GM12874 (cell line): ENCODE data around the gene DHX57.

ENCODE experiments used
- TF ChIP-seq, protein P1 (sequence below): IDR thresholded peaks from 2 replicates; pipeline ENCODE4 v1.5.1; 2011; ENCODE audit warnings: low read depth, mild to moderate bottlenecking, control low read depth, low read length, moderate library complexity; ENCODE audit not compliant: insufficient read depth

DHX57 gene

DNA sequence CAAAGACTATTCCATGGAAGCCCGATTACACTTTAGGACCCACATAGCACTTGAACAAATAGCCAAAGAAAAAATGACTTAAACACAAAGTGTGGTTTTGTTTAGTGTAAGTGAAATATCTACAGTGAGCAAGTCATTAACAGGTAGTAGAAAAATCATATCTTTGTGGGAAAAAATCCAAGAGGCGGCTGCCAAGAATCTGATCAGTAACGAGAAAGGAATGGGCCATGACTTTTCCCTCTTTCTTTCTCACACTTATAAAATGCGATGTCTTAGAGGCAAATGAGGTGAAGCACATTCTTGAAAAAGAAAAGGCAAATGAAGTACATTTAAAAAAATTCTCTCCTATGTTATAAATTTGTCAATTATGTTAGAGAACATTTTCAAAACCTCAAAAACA is 110.6 kb downstream of the DHX57 start:
- TF ChIP-seq, protein P1, sequence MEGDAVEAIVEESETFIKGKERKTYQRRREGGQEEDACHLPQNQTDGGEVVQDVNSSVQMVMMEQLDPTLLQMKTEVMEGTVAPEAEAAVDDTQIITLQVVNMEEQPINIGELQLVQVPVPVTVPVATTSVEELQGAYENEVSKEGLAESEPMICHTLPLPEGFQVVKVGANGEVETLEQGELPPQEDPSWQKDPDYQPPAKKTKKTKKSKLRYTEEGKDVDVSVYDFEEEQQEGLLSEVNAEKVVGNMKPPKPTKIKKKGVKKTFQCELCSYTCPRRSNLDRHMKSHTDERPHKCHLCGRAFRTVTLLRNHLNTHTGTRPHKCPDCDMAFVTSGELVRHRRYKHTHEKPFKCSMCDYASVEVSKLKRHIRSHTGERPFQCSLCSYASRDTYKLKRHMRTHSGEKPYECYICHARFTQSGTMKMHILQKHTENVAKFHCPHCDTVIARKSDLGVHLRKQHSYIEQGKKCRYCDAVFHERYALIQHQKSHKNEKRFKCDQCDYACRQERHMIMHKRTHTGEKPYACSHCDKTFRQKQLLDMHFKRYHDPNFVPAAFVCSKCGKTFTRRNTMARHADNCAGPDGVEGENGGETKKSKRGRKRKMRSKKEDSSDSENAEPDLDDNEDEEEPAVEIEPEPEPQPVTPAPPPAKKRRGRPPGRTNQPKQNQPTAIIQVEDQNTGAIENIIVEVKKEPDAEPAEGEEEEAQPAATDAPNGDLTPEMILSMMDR = no peak

DNA sequence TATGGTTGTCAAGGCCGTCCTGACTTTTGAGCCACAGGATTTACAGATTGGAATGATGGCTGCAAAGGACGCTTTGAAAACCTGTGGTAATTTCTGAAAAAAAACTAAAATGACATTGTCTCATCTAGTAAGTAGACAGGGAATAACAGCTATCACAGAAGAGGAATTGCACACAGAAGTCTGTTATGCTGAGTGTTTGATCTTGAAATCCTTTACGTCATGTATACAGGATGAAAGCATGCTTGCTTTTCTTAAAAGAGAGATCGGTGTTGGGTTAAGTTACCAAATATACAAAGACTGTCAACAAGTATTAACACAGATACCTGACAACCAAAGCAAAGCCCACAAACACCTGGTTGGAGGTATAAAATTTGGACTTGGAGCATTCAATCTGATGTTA is 112.0 kb downstream of the DHX57 start:
- TF ChIP-seq, protein P1 = no peak

DNA sequence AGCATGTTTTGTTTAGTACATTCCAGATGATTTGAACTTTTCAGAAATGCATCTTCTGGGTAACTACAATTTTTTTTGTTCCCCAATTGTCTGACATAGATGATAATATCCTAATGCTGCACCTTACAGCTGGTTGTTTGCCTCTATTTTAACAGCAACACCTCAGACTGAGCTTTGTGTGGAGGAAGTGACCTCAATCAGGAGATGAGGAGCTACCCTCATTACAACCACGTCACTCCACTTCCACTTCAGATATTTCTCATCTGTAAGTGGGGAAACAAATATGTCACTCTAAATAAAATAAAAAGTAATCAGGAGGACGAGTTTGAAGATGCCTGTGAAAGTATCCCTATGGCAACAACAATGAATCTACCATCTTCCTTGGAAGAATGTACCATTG is 112.5 kb downstream of the DHX57 start:
- TF ChIP-seq, protein P1 = no peak

DNA sequence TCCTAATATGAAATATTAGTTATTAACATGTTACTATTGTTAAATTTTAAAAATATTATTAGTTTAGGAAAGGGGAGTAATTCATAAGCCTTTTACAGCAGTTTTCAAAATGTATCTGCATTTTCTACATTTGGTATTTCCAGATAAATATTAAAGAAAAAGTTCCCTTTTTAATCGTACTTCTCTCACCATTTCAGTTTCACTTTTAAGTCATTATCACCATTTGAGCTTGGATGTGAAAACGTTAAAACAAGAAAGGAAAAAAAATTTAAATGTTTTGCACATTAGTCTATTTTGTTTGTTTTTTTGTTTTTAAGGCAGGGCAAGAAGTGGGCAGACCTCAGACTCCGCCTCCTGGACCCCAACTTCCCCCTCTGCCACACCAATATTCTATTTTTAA is 121.2 kb downstream of the DHX57 start:
- TF ChIP-seq, protein P1 = no peak

DNA sequence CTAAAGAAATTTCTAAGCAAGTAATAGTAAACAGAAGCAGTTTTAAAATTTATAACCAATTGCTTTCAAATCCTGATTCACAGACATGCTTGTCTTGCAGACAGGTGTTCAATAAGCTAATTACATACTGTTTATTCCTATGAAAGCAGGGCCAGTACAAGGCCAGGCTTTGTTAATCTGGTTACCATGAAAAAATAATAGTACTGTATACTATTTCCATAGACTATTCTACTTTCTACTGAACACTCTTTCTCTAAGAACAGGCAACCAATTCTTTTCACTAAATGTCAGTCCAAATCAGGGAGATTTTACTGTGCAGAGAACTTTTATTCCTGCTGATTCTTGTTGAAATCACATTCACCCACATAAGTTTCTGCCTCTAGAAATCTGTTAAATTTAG is 121.7 kb downstream of the DHX57 start:
- TF ChIP-seq, protein P1 = no peak

DNA sequence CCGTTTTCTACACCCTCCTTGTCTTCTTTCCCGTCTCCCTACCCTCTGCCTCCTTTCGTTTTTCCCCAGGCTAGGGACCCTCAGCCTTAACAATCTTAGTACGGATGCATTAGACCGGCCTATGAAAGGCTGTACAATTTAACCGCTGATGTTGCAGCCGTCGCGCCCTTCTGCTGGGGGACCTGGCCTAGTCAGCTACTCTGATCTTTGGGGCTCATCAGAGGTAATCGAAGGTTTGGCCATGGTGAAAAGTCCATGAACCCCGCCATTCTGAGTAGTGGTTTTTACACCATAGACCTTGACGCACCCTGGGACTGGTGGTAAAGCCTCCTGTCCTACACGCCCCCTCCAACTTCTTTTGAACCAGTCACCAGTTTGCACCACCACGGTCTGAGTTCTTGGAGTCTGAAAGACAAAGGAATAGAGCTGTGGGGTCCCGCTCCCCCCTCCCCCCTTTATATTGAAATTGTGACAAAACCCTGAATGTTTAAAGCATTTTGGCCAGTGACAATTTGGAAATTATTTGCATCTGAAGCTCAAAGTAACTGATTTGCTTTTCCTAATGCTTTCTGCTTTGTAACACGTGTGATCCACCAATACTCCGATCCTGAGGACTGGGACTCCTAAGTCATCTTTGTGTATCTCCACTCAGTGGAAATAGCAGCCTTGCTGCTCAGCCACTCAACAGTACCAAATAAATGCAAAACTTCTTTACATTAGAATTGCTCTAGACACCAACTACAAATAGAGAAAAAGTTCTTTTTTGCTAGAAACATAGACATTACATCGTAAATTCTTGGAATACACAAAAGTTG is 123.9 kb downstream of the DHX57 start:
- TF ChIP-seq, protein P1 = no peak

DNA sequence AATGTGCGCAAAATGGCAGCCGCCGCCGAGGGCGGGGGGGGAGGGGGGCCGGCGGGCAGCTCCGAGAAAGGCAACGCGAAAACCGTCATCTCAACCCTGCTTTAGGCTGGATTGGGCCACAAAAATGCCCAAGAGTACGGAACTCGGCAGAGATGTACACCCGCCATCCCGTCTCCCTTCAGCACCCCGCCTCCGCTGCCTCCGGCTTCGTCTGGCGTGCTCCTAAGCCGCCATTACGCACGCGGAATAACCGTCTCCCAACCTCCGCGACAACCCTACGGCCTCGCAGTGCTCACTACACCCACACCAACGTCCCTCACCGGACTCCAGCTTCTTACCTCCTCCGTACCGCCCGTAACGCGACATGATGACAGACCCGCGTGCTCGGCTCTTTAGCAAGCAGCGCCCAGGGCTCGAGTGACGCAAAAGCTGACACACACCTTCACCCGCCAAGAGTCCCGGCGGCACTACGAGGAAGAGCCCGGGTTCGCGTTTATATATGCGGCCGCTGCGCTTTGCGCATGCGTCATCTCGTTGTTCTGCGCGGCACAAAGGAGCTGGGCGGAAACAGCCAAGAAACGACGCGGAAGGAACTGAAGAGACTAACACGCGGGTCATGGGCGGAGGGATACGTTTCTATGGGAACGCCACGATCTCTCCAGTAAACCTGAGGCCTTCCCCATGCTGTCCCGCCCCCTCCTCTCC is 124.7 kb downstream of the DHX57 start, which contains the start of gene SRSF7:
SRSF7 (minus strand) TSS at position 471 of the 705 bp plus-strand sequence; CDS start at position 366, 105 bp downstream.
- TF ChIP-seq, protein P1 = no peak
